Endodermal cell (in vitro differentiated cells): ENCODE data around the gene KCTD8. TPM values are rescaled to one million over a fixed set of nuclear protein-coding genes. Genes with fewer than 3 reads are reported as not detected.

Experiments
- DNase-seq: peaks from one replicate; pipeline ENCODE4 v3.0.0-alpha.2; 2017
- H3K27ac ChIP-seq: 2 replicates; pipeline ENCODE4 v1.5.1; 2013; ENCODE audit warnings: mild to moderate bottlenecking, low read depth, low read length, moderate library complexity
- H3K27me3 ChIP-seq: 2 replicates; pipeline ENCODE4 v1.6.1; 2013; ENCODE audit warnings: mild to moderate bottlenecking, low read length, moderate library complexity; ENCODE audit not compliant: insufficient read depth, control insufficient read depth, poor library complexity, severe bottlenecking
- H3K36me3 ChIP-seq: 2 replicates; pipeline ENCODE4 v1.7.0; 2013; ENCODE audit warnings: mild to moderate bottlenecking, low read length, moderate library complexity; ENCODE audit not compliant: control insufficient read depth, insufficient read depth
- H3K4me1 ChIP-seq: one replicate; pipeline ENCODE4 v1.7.0; 2013; ENCODE audit warnings: low read length; ENCODE audit not compliant: control insufficient read depth, insufficient read depth
- H3K4me3 ChIP-seq: 2 replicates; pipeline ENCODE4 v1.5.1; 2013; ENCODE audit warnings: mild to moderate bottlenecking, low read length, moderate library complexity
- H3K9ac ChIP-seq: 2 replicates; pipeline ENCODE4 v1.6.1; 2013; ENCODE audit warnings: mild to moderate bottlenecking, low read length, moderate library complexity; ENCODE audit not compliant: poor library complexity, severe bottlenecking; ENCODE audit errors: extremely low read depth
- H3K9me3 ChIP-seq: 2 replicates; pipeline ENCODE4 v1.6.1; 2013; ENCODE audit warnings: mild to moderate bottlenecking, low read length, moderate library complexity; ENCODE audit not compliant: control insufficient read depth
- H3K27ac Mint-ChIP-seq: 2 replicates; pipeline ENCODE4 v1.8.0; 2020; ENCODE audit warnings: mixed read lengths
- H3K27me3 Mint-ChIP-seq: 2 replicates; pipeline ENCODE4 v1.8.0; 2021; ENCODE audit warnings: mild to moderate bottlenecking, mixed read lengths; ENCODE audit not compliant: insufficient read depth
- H3K36me3 Mint-ChIP-seq: 2 replicates; pipeline ENCODE4 v1.8.0; 2020; ENCODE audit warnings: low read depth, mixed read lengths
- H3K4me1 Mint-ChIP-seq: 2 replicates; pipeline ENCODE4 v1.8.0; 2020; ENCODE audit warnings: mixed read lengths
- H3K4me3 Mint-ChIP-seq: 2 replicates; pipeline ENCODE4 v1.8.0; 2020; ENCODE audit warnings: mild to moderate bottlenecking, moderate library complexity, mixed read lengths
- H3K9me3 Mint-ChIP-seq: 2 replicates; pipeline ENCODE4 v1.8.0; 2020; ENCODE audit warnings: mild to moderate bottlenecking, mixed read lengths
- WGBS, 2 experiments: methylation state at CpG; one replicate each; pipeline versions ENCODE4 v1.1.5 to v1.1.7; 2013; ENCODE audit warnings: missing lambda C conversion rate in 2 of 2, mixed read lengths in 1 of 2; ENCODE audit not compliant: insufficient coverage in 1 of 2, insufficient read length in 1 of 2; 5-methylcytosine and 5-hydroxymethylcytosine counted together
- total RNA-seq, 2 donors: library from RNA; stranded (reverse); fragmentation: NEBNext Ultra II Directional in 1 of 2; extraction: Animal tissue kit (Norgen Biotek cat#: 25700) in 1 of 2; gene quantifications; 2 replicates in 1 of 2; 3 replicates in 1 of 2; pipeline ENCODE4 v1.2.1, GENCODE V29; 2021
- TF ChIP-seq, protein P1 (sequence below): fragments of 200-600 bp; sonication (generic); conservative IDR thresholded peaks from 2 replicates; pipeline ENCODE4 v1.5.0; 2021; ENCODE audit warnings: antibody characterized with exemption, mild to moderate bottlenecking

Gene KCTD8
- total RNA-seq, 2 donors from 2014 or later, result 0.88 to 1.2 TPM

DNA sequence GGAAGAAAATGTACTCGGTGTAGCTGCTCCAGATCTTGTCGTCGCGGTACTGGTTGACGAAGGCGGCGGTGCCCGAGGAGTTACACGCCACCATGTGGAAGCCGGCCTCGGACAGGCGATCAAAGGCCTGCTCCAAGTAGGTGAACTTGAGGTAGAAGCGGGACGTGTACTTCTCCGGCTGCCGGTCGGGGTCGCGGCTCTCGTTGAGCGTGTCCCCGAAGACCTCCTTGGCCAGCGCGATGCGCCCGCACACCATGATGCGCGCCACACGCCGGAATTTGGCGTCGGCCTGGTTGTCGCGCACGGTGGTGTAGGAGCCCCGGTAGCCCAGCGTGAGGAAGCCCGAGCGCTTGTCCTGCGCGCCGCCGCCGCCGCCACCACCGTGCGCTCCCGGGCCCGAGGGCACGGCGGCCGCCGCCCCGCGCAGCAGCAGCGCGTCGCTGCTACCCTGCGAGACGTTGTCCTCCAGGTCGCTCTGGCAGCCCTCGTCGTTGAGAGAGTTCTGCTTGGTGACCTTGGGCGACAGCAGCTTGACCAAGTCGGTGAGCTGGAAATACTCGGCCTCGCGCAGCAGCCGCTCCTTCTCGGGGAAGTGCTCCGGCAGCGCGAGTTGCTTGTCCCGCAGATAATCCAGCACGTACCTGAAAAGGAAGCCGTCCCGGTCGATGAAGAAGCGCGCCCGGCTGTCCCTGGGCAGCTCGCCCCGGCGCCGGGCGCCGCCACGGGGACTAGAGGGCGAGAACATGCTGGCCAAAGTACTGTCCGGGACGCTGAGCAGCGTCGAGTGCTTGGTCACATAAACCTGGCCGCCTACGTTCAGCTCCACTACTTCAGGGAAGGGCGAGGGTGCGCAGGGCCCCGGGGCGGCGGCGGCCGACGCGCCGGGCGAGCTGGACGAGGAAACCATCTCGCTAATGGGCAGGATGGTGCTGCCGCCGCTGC lies 775 bp downstream of the KCTD8 start:
- peaks cover 17% of the 10 kb centered on the region for H3K4me1 Mint-ChIP-seq
- H3K9me3 Mint-ChIP-seq, result no peaks in the 10 kb centered on the region
- H3K36me3 Mint-ChIP-seq, result no peaks in the 10 kb centered on the region
- peak overlapping the region; percentile 62 for H3K4me3 Mint-ChIP-seq
- TF ChIP-seq, protein P1, sequence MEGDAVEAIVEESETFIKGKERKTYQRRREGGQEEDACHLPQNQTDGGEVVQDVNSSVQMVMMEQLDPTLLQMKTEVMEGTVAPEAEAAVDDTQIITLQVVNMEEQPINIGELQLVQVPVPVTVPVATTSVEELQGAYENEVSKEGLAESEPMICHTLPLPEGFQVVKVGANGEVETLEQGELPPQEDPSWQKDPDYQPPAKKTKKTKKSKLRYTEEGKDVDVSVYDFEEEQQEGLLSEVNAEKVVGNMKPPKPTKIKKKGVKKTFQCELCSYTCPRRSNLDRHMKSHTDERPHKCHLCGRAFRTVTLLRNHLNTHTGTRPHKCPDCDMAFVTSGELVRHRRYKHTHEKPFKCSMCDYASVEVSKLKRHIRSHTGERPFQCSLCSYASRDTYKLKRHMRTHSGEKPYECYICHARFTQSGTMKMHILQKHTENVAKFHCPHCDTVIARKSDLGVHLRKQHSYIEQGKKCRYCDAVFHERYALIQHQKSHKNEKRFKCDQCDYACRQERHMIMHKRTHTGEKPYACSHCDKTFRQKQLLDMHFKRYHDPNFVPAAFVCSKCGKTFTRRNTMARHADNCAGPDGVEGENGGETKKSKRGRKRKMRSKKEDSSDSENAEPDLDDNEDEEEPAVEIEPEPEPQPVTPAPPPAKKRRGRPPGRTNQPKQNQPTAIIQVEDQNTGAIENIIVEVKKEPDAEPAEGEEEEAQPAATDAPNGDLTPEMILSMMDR, result peak; percentile 20
- H3K4me1 ChIP-seq, result no peaks in the 10 kb centered on the region
- no peak overlapping the region for H3K27ac Mint-ChIP-seq
- H3K36me3 ChIP-seq, result no peaks in the 10 kb centered on the region
- peak; percentile 87 for DNase-seq
- H3K27me3 Mint-ChIP-seq, result peaks cover 69% of the 10 kb centered on the region
- H3K27me3 ChIP-seq, result peaks cover 67% of the 10 kb centered on the region
- 0 to 1% methylated on average over 71 to 110 of the region's 110 CpGs for WGBS, 2 experiments
- peak overlapping the region; percentile 83 for H3K4me3 ChIP-seq
- no peaks in the 10 kb centered on the region for H3K9me3 ChIP-seq
- no peak overlapping the region for H3K27ac ChIP-seq
- peak overlapping the region; percentile 45 for H3K9ac ChIP-seq

DNA sequence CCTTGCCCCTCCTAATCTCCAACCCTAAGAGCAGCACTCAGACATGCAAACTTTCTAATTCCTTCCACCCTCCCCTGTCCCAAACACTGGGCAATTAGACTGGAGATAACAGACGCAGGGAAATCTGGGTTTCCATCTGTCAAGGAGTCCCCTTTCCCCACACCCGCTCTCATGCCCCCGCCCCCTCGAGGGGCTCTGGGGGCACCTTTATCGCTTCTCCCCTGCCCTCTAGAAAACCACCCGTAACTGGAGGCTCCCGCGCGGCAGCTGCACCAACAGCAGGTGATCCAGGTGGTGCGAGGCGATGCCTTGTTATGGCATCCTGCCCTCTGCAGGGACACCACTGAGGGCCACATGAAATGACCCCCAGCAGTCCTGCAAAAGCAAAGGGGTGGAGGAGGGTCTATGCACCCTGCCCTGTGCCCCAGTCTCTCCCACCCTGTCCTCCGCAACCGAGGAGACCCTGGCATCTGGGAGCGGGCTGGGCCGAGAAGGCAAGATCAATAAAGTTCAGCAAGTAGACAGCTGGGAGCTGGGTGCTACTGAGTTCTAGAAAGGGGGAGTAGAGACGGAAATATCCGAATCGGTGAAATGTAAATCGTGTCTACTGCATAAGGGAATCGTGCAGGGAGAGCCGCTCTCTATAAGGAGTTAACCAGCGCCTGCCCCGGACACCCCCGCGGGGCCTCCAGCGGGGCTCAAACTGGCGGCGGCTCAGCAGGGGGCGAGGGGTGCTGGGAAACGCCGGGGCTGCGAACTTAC lies 1.6 kb downstream of the KCTD8 start:
- Mint-ChIP-seq H3K4me3 (peak overlapping the region; percentile 62), H3K27ac (no peak overlapping the region), H3K27me3 (peaks cover 65% of the 10 kb centered on the region), H3K4me1 (peaks cover 17% of the 10 kb centered on the region), H3K9me3 (no peaks in the 10 kb centered on the region), H3K36me3 (no peaks in the 10 kb centered on the region)
- Histone ChIP-seq H3K27me3 (peaks cover 64% of the 10 kb centered on the region), H3K4me3 (peak overlapping the region; percentile 83), H3K9ac (no peak overlapping the region), H3K4me1 (no peaks in the 10 kb centered on the region), H3K9me3 (no peaks in the 10 kb centered on the region), H3K27ac (no peak overlapping the region), H3K36me3 (no peaks in the 10 kb centered on the region)
- WGBS, 2 experiments, result 1 to 2% methylated on average over 7 to 32 of the region's 32 CpGs
- DNase-seq, result peak; percentile 75
- TF ChIP-seq, protein P1, result no peak

DNA sequence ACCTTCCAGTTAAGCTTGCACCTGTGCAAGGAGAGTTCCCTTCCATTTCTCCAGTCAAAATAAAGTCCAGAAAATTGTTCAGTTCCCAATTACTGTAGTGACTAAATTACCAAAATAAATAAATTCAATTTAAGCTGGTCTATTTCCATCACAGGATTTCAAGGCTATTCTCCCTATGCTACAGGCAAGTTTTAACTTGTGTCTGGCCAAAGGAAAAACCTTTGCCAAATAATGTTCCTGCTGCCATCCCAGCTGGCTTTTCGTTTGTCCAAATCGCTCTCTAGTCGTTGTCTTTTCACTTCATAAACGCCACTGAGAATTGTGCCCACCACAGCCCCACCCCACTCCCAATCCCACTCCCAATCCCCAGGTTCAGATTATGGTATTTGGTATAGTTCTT lies 2.4 kb downstream of the KCTD8 start:
- peak overlapping the region; percentile 62 for H3K4me3 Mint-ChIP-seq
- no peak overlapping the region for H3K9ac ChIP-seq
- peaks cover 58% of the 10 kb centered on the region for H3K27me3 Mint-ChIP-seq
- no peaks in the 10 kb centered on the region for H3K9me3 Mint-ChIP-seq
- no peak overlapping the region for H3K27ac ChIP-seq
- no peaks in the 10 kb centered on the region for H3K9me3 ChIP-seq
- 5% methylated on average over 4 of the region's 4 CpGs; no CpG with 5 or more reads in 1 of the 2 experiments for WGBS, 2 experiments
- H3K4me1 Mint-ChIP-seq, result peaks cover 17% of the 10 kb centered on the region
- H3K27me3 ChIP-seq, result peaks cover 56% of the 10 kb centered on the region
- peak overlapping the region; percentile 83 for H3K4me3 ChIP-seq
- H3K4me1 ChIP-seq, result no peaks in the 10 kb centered on the region
- H3K27ac Mint-ChIP-seq, result no peak overlapping the region
- no peaks in the 10 kb centered on the region for H3K36me3 Mint-ChIP-seq
- H3K36me3 ChIP-seq, result no peaks in the 10 kb centered on the region
- DNase-seq, result no peak
- TF ChIP-seq, protein P1, result no peak
